ENCODE data around the gene ARHGAP45. TPM values are rescaled to one million over a fixed set of nuclear protein-coding genes. Genes with fewer than 3 reads are reported as not detected.

The ARHGAP45 gene
- total and polyA plus RNA-seq, 9 of the 15 experiments (the other 6 are each of a cell fraction or from before 2014, with no cell fraction given) = 0.08 to 22.1 (median 4.2) TPM

GRCh38 chr19:1103708-1104310 lies 36.8 kb downstream of the ARHGAP45 start, which contains the start of gene GPX4 (continued):
- TF ChIP-seq CHCHD3 (CRISPR knock-in tag; IDR thresholded peaks at IDR 0.05) (peak; percentile 69; the same call in 1 of the 2 replicates), TAF9B (IDR thresholded peaks at IDR 0.05; ENCODE audit: partially characterized antibody) (no peak), KDM4B (IDR thresholded peaks at IDR 0.05; ENCODE audit: borderline replicate concordance in 2 of 2, low read depth in 1 of 2) (peak in 1 of 2 experiments; percentile 75; a peak in 1 of 4 replicates), RBM25 (IDR thresholded peaks at IDR 0.05; ENCODE audit: low read depth, low read length, severe bottlenecking) (peak; percentile 97), ZC3H11A (IDR thresholded peaks at IDR 0.05; ENCODE audit: low read depth, low read length) (no peak), TFAP4 (CRISPR knock-in tag; IDR thresholded peaks at IDR 0.05; ENCODE audit: borderline replicate concordance) (peak; percentile 65; the same call in 1 of the 2 replicates), TBP (optimal IDR thresholded peaks at IDR 0.05; ENCODE audit: low read depth, low read length) (peak; percentile 96), PKNOX1 (IDR thresholded peaks at IDR 0.05) (peak; percentile 76), NELFE (IDR thresholded peaks at IDR 0.05; ENCODE audit: insufficient read depth, insufficient read length) (no peak), NR2C2 (CRISPR knock-in tag; IDR thresholded peaks at IDR 0.05) (no peak), NR2C2 (tag; IDR thresholded peaks at IDR 0.05) (peak; percentile 67; the same call in 1 of the 2 replicates), ZBTB7A (IDR thresholded peaks at IDR 0.05; ENCODE audit: borderline replicate concordance, control insufficient read depth, low read depth, low read length) (peak; percentile 94), ZNF41 (CRISPR knock-in tag; conservative IDR thresholded peaks at IDR 0.05) (no peak), BCL6 (CRISPR knock-in tag; IDR thresholded peaks at IDR 0.05) (no peak), MBD2 (IDR thresholded peaks at IDR 0.05; ENCODE audit: borderline replicate concordance, low read depth) (peak; percentile 65; the same call in 1 of the 2 replicates), POLR2G (IDR thresholded peaks at IDR 0.05; ENCODE audit: low read depth, low read length) (peak; percentile 100), ZBTB17 (CRISPR knock-in tag; IDR thresholded peaks at IDR 0.05) (0 out of 2 replicates have a peak, but pooled peaks have one; percentile 35)
